GM19372 (cell line): ENCODE results near the gene RND1.
A peak's percentile ranks its signal among the peaks of the same experiment; 100 is the strongest.

Experiments
- ATAC-seq: cut with Tn5 transposase; IDR thresholded peaks from one replicate; pipeline ENCODE4 v1.9.1; 2021; ENCODE audit warnings: mild to moderate bottlenecking, low read depth, moderate library complexity; ENCODE audit not compliant: unreplicated experiment

RND1 gene

DNA sequence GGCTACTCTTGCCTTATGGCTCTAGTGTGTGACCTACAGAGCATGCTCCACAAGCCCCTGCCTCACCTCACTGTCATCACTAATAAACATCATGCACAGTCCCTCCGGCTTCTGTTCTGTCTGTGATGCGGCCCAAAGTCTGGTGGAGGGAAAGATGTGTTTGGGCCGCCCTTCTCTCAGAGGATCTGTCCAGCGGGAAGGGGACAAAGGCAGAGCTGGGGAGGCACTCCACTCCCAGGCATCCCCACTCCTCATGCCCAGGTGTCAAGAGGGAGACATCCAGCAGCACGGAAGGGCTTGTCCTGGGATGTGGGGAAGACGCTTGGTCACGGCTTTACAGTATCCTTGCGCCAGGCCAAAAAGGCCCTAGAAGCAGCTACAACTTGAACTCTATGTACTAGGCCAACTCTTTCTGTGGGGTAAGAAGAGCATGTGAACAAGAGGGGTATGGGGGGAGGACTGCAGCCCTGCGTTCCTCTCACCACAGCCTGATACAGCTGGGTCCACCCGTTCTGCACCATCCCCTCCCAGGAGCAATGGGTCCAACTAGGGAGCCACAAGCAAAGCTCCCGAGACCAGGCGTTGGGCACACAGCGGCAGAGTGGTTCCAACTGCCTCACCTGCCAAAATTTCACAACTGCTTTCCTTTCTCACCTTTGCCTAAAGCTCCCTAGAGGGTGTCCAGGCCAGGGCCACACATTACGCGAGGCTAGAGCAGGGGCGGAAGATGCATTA, 36.7 kb downstream of the RND1 start:
- ATAC-seq: no peak

DNA sequence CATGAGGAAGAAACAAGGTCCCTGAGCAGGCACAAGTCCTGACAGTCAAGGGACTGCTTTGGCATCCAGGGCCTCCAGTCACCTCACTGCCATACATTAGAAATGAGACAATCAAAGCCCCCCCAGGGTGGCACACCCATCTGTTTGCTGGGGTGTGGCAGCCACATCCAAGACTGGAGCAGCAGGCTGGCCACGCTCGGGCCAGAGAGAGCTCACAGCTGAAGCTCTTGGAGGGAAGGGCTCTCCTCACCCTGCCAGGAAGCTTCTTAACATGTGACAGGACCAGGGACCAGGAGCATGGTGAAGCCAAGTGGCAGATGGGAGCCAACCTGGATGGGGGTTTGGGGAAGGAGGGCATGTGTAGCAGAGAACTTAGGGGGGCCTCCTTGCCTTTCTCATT, 37.4 kb downstream of the RND1 start:
- ATAC-seq: no peak

DNA sequence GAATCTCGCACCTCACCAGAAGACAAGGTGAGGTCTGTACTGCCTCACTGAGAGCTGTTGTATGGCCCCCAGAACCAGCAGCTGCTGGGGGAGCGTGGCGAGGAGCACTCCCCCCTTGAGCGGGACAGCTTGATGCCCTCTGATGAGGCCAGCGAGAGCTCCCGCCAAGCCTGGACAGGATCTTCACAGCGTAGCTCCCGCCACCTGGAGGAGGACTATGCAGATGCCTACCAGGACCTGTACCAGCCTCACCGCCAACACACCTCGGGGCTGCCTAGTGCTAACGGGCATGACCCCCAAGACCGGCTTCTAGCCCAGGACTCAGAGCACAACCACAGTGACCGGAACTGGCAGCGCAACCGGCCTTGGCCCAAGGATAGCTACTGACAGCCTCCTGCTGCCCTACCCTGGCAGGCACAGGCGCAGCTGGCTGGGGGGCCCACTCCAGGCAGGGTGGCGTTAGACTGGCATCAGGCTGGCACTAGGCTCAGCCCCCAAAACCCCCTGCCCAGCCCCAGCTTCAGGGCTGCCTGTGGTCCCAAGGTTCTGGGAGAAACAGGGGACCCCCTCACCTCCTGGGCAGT, 38.1 kb downstream of the RND1 start:
- no peak for ATAC-seq

DNA sequence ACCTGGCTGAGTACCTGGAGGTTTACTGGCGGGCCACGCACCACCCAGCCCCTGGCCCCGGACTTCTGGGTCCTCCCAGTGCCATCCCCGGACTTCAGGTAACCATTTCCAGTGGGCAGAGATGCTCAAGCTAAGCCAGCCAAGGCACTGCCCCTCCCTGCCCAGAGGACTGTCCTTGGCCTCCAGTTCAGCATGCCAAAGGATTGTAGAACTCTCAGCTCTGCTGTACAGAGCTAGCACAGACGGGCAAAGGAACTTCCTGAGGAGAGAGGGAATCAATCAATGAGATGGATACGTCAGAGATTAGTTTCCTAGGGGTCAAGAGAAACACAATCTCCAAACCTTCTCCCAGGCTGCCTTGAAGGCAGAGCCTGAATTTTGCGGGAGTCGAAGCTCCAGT, 38.6 kb downstream of the RND1 start:
- ATAC-seq: no peak

DNA sequence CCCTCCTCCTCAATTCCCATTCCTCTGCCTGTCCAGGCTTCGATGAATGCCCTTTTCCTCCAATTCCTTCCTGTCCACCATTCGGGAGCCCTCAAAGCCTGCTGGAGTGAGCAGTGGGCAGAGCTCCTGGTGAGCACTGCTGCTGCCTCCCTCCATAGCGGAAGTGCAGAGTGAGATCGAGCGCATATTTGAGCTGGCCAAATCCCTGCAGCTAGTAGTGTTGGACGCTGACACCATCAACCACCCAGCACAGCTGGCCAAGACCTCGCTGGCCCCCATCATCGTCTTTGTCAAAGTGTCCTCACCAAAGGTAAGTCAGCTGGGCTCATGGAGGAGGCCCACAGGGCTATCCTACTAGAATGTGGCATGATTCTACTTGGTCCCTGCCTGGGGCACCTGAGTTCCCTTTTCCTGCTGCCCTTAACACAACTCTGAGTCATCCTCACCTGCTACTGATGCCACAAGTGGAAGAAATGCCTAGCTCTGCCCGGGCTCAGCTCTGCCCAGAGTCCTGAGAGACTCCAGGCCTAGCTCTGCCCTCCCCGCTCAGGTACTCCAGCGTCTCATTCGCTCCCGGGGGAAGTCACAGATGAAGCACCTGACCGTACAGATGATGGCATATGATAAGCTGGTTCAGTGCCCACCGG, 39.3 kb downstream of the RND1 start:
- no peak for ATAC-seq

DNA sequence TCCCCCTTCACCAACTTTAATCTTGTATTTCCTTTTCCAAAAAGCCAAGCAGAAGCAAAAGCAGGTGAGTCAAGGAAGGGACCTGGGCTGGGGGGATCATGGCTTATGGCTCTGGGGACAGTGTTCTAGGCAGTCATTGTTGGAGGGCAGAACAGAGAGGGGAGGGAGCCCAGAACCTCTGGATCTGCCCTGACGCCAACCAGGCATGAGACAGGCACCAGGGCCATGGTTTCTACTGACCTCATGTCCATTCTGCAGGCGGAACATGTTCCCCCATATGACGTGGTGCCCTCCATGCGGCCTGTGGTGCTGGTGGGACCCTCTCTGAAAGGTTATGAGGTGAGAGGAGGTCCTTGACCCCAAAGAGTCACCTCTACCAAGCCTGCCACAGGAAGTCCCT, 40.8 kb downstream of the RND1 start:
- ATAC-seq: no peak

DNA sequence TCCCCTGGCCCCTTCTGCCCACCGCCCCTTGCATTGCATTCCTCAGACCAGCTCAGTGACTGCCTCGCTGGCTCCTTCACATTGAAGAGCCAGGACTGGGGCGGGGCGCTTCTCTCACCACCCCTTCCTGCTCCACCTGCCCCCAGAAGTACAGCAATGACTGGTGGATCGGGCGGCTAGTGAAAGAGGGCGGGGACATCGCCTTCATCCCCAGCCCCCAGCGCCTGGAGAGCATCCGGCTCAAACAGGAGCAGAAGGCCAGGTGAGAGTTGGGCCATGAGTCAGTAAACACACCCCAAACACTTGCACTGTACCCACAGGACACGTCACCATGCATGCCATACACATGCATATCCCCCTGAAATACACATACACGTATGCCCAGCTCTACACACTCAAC, 41.6 kb downstream of the RND1 start:
- no peak for ATAC-seq

DNA sequence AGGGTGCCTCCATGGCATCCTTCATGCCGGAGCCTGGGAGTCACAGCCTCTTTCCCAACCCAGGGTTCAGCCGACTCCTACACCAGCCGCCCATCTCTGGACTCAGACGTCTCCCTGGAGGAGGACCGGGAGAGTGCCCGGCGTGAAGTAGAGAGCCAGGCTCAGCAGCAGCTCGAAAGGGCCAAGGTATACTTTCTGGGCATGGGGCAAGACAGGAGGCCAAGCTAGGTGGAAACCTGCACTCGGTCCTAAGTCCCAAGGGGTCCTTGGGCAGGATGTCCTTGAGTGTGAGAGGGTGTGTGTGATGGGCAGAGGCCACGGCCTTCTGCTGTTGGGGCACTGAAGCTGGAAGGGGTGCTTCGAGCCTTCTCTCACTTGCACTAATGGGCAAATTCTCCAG, 42.4 kb downstream of the RND1 start:
- ATAC-seq: no peak

DNA sequence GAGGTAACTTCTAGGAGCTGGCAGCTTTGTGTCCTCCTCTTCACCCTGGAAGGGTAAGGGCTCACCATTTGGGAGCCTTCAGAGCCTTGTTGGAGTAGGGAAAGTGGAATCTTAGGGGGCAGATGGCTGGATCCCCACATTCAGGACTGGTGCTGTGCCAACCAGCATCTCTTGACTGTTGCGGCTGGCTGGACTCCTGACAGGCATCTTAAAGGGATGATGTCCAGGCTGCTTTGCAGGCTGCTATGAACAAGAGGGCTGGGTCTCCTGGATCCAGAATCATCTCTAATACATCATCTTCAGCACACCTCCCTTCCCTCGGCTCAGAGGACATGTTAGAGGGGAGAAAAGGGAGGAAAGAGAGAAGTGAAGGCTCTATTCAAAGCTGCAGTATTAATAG, 43.0 kb downstream of the RND1 start:
- no peak for ATAC-seq

DNA sequence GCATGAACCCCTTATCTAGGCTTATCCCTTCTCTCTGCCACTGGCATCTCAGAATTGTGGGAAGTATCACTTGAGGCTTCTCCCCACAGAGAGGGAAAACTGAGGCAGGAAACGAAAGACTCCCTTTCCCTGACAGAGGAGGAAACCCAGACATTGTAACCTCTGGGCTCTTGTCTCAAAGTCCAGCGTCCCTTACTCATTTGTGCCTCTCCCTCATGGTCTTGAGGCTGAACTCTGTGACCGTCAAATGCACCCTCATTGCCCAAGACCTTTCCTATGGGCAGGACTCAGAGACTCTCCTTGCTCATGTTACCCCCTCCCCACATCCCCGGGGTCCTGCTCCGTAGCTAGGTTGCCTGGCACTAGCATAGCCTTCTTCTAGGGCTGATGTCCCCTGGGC, 43.5 kb downstream of the RND1 start:
- ATAC-seq: no peak

DNA sequence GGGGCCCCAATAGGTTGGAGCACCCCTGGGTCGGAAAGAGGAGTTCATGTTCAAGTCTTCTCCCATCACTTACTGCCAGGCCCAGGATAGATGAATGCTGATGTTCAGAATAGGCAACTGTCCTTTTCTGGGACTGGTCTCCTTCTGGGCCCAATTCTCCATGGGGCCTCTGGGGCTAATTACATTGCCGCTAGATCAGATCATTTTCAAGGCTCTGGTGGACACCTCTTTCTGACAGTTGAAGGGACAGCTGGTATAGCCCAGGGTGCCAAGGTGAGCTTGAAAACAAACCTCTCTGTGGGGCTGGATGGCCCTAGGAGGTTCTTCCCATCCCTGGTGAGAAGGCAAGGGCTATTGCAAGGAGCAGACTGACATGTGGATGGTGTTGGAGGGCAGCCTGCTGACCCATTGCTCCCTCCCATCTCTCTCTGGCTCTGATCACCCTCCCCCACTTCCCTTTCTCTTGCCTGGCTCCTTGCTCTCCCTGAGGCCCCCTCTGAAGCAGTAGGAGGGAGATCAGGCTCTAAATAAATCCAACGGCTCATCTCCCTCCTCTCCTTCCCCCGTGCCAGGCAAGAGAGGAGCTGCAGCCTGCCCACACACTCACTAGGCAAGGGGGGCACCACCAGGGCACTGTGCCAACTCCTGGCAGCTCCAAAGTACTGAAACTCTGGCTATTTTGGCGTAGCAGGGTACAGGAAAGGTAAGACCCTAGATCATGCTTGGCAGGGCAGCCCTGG, 45.5 kb downstream of the RND1 start:
- ATAC-seq: no peak

DNA sequence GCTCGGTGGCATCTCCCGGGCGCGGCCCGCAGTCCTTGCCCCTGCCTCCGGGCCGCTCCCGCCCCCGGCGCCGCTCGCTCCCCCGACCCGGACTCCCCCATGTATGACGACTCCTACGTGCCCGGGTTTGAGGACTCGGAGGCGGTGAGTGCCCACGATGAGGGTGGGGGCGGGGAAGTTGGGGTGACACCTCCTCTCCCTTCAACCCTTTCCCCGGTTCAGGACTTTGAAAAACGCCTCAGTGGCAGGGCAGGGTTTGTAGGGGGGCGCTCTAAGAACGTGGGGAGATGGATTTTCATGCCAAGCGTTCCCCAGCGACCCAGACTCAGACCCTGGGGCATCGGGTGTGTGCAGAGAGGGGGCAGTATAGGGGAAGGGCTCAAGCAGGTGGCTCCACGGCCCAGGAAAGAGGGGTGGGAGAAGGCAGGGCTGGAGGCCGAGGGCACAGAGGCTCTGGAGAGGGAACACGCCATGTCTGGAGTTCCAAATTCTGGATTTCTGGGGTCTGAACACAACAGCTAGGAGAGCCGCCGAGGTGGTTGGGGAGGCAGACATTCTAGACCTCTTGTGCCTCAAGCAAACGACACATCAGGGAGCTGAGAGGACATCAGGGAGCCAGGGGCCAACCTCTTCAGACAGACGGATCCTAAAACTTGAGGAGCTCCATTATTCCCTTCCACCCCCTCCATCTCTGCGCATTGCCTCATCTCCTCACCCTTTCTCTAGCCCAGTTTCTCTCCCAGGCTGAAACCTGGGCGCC, 46.7 kb downstream of the RND1 start:
- ATAC-seq: no peak

DNA sequence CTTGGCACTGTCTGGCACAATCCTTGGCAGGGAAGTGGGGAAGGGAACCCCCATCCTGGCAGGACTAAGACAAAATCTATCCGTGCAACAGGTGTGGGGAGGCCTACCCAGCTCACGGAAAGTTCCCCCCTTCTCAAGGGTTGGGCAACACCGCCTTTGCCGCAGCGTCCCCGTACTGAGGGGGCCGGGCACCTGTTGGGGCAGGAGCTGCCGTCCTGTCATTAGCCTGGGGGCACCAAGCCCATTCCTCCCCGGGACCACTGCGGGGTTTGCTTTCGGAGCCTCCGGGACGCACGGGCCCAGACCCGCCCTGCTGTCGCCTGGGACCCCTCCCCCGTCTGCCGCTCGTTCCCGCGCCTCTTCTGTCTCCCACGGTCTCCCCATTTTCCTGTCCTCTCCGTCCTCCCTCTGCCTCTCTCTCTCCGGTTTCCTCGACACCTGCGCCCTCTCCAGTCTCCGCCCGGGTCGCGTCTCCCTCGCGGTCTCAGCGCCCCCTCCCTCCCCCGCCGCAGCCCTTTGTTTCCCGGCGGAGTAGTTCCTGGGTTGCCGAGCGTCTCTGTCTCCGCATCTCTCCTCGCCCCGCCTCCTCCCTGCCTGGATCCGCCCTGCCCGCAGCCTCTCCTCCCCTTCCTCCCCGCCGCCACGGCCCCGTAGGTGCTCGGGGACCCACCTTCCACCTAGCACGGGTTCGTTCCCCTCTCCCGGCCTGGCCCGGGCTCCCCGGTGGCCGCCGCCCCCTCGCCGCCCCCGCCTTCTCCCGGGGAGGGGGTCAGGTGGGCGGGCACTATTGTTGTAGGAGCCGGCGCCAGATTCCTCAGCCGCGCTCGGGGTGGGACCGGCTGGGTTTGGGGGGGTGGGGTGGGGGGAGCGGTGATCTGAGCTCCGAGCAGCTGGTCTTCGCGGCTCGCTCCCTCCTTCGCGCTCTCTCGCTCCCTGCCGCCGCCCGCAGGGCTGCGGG, 47.5 kb downstream of the RND1 start, which contains the start of gene CACNB3:
Gene CACNB3 (plus strand): TSS at position 624 of the 958 bp plus-strand sequence. CDS start 434 bp downstream, outside the sequence.
- no peak for ATAC-seq

DNA sequence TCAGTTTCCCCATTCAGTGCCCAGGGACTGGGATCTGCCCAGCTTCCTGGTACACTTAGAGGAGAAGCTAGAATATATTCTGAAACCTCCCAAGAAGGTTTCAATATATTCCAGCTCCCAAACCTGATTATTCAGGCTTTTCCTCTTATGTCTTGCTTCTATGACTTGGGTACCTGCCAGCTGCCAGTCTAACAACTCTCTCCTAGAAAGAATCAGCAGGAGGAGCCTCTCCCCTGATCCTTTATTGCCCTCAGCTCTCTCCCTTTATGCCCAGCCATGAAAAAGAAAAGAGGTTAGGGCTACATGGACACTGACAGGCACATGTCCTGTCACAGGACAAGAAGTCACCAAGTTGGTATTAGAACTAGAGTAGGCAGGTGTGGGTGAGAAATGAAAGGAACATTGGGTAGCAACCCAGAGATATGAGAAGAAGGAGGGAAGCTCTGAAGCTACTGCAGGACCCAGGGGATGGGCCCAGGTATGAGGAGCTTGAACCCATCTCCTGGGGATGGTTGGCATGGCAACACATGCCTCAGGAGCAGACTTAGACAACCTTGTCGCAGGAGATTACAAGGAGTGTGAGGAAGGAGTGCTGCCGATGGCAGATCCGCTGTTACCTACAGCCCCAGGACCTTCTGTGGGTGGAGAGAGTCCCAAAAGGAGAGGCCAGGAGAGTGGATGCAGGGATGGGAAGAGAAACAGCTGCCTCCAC, 49.4 kb downstream of the RND1 start:
- no peak for ATAC-seq

DNA sequence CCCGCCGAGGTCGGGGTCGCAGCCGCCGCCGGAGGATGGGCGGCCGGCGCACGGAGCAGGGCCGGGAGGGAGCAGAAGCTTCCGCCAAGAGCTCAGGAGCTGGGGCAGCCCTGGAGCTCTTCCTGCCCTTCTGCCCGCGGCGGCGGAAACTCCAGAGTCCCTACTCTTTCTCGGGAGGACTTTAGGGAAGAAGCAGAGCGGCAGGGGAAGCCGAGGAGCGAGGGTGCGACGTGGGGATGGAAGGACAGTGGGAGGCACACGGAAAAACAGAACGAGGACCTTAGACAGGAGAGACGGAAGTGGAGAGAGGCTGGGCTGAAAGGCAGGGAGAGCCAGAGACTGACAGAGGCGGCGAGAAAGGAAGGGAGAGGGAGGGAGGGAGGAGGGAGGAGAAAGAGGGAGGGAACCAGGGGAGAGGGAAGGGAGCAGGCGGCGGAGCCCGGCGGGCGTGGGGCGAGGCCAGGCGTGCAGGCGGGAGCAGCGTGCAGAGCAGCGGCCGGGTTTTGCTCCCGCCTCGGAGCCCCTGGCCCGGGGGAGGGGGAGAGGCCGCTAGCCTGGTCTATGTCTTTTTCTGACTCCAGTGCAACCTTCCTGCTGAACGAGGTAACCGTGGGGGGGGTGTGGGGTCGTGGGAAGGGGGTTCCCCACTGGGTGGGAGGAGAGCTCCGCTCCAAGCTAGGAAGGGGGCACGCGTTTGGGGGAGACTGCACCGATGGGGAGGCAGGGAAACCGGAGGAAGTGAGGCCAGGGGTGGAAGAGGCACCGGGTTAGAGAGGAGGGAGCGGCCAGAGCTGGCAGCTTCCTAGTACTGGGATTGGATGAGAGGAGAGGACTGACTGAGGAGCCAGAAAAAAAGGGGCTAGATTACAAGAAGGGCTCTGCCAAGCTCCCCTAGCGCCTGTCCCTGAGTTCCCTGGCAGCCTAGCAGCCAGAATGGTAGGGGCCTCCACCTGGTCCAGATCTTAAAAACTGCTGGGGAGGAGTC, 50.3 kb downstream of the RND1 start:
- peak; percentile 32 for ATAC-seq

DNA sequence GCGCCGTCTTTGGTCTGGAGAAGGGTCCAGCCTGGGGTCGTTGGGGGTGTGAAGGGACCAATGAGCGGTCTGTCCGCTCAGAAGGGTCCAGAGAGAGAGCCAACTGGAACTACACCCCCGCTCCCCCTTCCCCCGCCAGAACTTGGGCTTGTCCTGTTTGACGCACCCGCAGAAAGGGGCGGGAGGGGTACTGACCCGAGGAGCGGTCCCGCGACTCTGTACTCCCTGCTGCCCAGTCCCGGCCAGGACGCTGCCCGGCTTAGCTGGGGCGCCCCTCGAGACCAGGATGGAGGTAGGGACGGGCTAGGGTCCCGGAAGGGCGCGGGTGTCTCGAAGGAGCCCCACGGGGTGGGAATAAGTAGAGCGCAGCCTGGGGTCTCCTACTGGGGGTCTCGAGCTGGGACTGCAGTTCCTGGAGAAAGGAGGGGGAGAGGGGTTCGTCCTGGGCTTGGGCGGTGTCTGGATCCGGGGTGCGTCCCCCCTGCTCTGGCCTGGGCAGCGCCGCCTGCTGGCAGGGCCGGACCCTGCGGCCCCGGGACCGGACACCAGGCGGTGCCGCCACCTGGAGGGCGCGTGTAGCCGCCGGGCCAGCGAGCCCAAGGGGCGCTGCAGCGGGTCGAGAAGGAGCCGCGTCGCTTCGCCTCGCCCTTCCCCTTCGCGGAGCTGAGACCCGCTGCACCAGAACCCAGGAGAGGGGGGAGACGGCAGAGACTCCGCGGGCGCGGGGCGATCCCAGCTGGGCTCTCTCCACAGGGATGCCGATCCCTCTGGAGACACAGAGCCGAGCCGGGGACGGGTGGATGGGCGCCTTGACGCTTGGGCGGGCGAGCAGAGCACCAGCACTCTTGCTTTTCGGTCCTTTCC, 51.2 kb downstream of the RND1 start:
- peak; percentile 82 for ATAC-seq
